ENCODE results near the gene SRSF7. TPM values are rescaled to one million over a fixed set of nuclear protein-coding genes. Genes with fewer than 3 reads are reported as not detected.

The SRSF7 gene
- total RNA-seq, 1 donor from 2014 or later: 215 TPM

DNA sequence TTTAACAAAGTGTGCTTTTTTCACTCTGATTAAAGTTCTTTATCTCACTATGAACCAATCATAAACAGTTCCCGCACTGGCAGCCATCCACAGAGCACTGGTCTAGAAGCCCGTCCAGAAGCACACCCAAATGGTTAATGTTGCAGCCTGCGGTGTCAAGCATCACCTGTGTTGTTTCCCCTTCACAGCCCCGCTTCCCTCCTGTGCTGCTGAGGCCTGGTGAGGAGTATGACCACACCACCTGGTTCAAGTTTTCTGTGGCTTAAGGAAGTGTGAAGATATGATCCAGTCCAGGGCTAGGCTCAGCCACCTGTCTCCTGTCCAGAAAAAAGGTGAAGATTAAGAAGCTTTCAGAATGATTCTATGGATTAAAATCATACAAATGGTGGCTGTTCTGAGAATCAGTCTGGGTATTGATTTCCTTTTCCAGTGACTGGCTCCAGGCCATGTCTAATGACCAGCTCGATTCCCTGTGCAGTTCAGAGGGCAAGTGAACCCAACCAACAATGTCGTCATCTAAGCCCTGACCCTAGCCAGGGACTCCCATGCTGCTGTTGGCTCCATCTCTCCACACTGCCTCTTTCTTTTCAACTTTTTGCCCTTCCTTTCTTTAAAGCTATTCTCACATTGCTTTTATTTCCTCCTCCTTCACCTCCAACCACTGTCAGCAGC, 17.7 kb downstream of the SRSF7 start:
- DNase-seq (ENCODE audit: low read depth): no peak
- H3K4me3 ChIP-seq (ENCODE audit: low read depth, low read length): no peak overlapping the region
- TF ChIP-seq, protein P1, sequence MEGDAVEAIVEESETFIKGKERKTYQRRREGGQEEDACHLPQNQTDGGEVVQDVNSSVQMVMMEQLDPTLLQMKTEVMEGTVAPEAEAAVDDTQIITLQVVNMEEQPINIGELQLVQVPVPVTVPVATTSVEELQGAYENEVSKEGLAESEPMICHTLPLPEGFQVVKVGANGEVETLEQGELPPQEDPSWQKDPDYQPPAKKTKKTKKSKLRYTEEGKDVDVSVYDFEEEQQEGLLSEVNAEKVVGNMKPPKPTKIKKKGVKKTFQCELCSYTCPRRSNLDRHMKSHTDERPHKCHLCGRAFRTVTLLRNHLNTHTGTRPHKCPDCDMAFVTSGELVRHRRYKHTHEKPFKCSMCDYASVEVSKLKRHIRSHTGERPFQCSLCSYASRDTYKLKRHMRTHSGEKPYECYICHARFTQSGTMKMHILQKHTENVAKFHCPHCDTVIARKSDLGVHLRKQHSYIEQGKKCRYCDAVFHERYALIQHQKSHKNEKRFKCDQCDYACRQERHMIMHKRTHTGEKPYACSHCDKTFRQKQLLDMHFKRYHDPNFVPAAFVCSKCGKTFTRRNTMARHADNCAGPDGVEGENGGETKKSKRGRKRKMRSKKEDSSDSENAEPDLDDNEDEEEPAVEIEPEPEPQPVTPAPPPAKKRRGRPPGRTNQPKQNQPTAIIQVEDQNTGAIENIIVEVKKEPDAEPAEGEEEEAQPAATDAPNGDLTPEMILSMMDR (conservative IDR thresholded peaks at IDR 0.05; ENCODE audit: low read depth, low read length): no peak

DNA sequence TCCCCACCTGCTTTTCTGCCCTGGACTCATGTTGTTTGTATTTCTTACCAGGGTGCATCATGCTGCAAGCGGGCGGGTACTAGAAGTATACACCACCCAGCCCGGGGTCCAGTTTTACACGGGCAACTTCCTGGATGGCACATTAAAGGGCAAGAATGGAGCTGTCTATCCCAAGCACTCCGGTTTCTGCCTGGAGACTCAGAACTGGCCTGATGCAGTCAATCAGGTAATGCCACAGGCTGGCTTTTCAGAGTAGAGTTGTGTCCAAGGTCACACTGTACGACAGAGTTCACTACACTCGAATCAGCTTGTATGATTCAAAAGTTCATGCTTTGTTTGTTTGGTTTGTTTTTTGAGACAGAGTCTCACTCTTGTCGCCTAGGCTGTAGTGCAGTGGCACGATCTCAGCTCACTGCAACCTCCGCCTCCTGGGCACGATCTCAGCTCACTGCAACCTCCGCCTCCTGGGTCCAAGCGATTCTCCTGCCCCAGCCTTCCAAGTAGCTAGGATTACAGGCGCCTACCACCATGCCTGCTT, 19.4 kb downstream of the SRSF7 start:
- TF ChIP-seq, protein P1 (conservative IDR thresholded peaks at IDR 0.05; ENCODE audit: low read depth, low read length): no peak
- no peak overlapping the region for H3K4me3 ChIP-seq (ENCODE audit: low read depth, low read length)
- no peak for DNase-seq (ENCODE audit: low read depth)

DNA sequence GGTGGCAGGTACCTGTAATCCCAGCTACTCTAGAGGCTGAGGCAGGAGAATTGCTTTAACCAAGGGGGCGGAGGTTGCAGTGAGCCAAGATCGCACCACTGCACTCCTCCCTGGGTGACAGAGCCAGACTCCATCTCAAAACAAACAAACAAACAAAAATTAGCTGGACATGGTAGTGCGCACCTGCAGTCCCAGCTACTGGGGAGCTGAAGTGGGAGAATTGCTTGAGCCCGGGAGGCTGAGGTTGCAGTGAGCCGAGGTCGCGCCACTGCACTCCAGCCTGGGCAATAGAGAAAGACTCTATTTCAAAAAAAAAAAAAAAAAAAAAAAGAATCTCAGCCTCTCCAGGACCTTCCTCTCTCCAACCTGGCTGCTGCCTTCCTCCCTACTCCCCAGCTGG, 20.1 kb downstream of the SRSF7 start:
- no peak overlapping the region for H3K4me3 ChIP-seq (ENCODE audit: low read depth, low read length)
- TF ChIP-seq, protein P1 (conservative IDR thresholded peaks at IDR 0.05; ENCODE audit: low read depth, low read length): no peak
- DNase-seq (ENCODE audit: low read depth): no peak

DNA sequence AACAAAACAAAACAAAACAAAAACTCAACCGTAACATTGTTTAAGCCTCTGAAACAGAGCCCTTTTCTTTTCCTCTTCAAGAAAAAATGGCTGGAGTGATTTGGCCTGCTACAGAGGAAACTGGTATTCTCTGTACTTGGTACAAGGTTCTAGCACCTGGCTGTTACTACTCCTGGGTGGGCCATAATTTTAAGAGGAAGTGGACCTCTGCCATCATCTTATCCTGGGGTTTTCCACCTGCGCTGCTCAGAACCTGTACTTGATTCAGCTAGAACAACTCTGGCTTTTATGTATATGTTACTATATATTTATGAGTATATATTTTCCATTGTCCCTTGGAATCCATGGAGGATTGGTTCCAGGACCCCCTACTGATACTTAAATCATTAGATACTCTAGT, 22.5 kb downstream of the SRSF7 start:
- no peak for DNase-seq (ENCODE audit: low read depth)

DNA sequence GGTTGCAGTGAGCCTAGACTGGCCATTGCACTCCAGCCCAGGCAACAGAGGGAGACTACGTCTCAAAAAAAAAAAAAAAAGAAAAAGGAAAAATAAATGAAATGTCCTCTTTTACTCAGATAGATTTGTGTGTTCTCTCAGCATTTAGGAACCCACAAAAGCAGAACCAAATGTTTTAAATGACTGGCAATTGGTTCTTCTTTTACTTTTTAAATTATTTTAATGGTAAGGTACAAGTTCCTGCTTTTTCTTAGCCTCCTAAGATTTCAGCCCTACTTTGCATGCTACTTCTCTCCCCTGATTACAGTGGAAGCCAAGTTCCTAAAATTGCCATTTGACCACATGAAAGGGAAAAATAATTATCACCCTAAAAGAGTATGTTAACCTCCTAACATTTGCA, 23.5 kb downstream of the SRSF7 start:
- TF ChIP-seq, protein P1 (conservative IDR thresholded peaks at IDR 0.05; ENCODE audit: low read depth, low read length): no peak
- no peak for DNase-seq (ENCODE audit: low read depth)
- no peak overlapping the region for H3K4me3 ChIP-seq (ENCODE audit: low read depth, low read length)

More for the DNA sequence above, 22.5 kb downstream of the SRSF7 start:
- no peak overlapping the region for H3K4me3 ChIP-seq (ENCODE audit: low read depth, low read length)
- TF ChIP-seq, protein P1 (conservative IDR thresholded peaks at IDR 0.05; ENCODE audit: low read depth, low read length): no peak

DNA sequence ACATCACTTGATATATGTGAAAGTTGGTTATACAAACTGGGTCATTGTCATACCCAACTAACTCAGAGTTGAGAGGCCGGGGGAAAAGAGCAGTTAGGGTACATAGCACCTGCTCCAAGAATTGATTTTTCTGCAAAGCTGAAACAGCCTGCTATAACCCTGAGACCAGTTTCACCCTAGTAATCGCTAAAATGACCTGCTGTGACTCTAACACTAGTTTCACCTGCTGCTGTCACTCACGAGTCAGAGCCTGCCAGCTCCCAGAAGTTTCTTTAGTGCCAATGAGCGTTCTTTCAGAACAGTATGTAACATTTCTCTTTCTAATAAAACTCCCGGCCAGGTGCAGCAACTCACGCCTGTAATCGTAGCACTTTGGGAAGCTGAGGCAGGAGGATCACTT, 28.0 kb downstream of the SRSF7 start:
- TF ChIP-seq, protein P1 (conservative IDR thresholded peaks at IDR 0.05; ENCODE audit: low read depth, low read length): no peak
- DNase-seq (ENCODE audit: low read depth): no peak

More for the DNA sequence above, 28.0 kb downstream of the SRSF7 start:
- no peak overlapping the region for H3K4me3 ChIP-seq (ENCODE audit: low read depth, low read length)

Data from epithelial cell of proximal tubule (primary cell).